Activated CD4-positive, alpha-beta T cell treated with anti-CD3 and anti-CD28 coated beads for 36 hours (primary cell): ENCODE data around the gene UCHL3. TPM values are rescaled to one million over a fixed set of nuclear protein-coding genes. Genes with fewer than 3 reads are reported as not detected.

Source experiments
- ATAC-seq: fragments of 200-7000 bp; cut with Tn5 transposase; one replicate; pipeline ENCODE4 v1.10.0; 2021; ENCODE audit warnings: mild to moderate bottlenecking, moderate library complexity
- CTCF ChIA-PET: fragments of 350-600 bp; sonication (Branson Sonifier 250); formaldehyde crosslinking; loops from one replicate; lab custom pipeline; 2021; ENCODE audit warnings: antibody characterized with exemption; lab: Charles Lee
- POLR2A ChIA-PET: fragments of 350-600 bp; sonication (Branson Sonifier 250); formaldehyde crosslinking; loops from one replicate; lab custom pipeline; 2021; ENCODE audit warnings: antibody characterized with exemption, inconsistent platforms; lab: Charles Lee
- DNase-seq: peaks from one replicate; pipeline ENCODE4 v3.0.0-alpha.2; 2020
- H3K27ac Mint-ChIP-seq: one replicate; pipeline ENCODE4 v1.8.0; 2021; ENCODE audit warnings: mixed read lengths
- H3K27me3 Mint-ChIP-seq: one replicate; pipeline ENCODE4 v1.8.0; 2021; ENCODE audit warnings: mixed read lengths
- H3K36me3 Mint-ChIP-seq: one replicate; pipeline ENCODE4 v1.8.0; 2021; ENCODE audit warnings: low read depth, mixed read lengths
- H3K4me1 Mint-ChIP-seq: one replicate; pipeline ENCODE4 v1.8.0; 2021; ENCODE audit warnings: mixed read lengths
- H3K4me3 Mint-ChIP-seq: one replicate; pipeline ENCODE4 v1.8.0; 2021; ENCODE audit warnings: mild to moderate bottlenecking, moderate library complexity, mixed read lengths
- H3K9me3 Mint-ChIP-seq: one replicate; pipeline ENCODE4 v1.8.0; 2021; ENCODE audit warnings: low read depth, mixed read lengths
- intact Hi-C, 2 experiments: fragments of 100-400 bp; cut with DNase I in 1 of 2; cut with micrococcal nuclease in 1 of 2; formaldehyde crosslinking; loops; one replicate each; pipeline versions ENCODE4 v1.14.2 to v1.15.1; 2022 to 2024; cut with DNase I, micrococcal nuclease
- total RNA-seq, 2 experiments: library from RNA; stranded (reverse); gene quantifications; one replicate each; pipeline ENCODE4 v1.2.3, GENCODE V29; 2021

Gene UCHL3
- total RNA-seq, 2 experiments from 2014 or later: 42.2 to 45.3 TPM

DNA sequence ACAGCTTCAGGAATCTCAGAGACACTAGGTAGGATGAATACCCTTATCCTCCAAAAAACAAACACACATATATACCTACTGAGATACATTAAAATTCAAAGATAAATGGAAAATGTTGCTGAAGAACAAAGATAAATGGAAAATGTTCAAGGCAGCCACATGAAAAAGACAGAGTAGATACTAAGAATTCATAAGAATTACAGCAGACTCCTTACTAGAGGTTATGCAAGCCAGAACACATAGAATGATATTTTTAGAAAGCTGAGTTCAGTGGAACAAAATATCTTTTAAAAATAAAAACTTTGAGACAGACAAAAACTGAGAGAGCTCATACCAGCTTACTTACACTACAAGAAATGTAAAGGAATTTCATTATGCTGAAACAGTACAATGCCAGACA is 35.6 kb downstream of the UCHL3 start:
- CTCF ChIA-PET: no interaction called here
- POLR2A ChIA-PET: no interaction called here
- H3K27me3 Mint-ChIP-seq: no peaks in the 10 kb centered on the region
- H3K9me3 Mint-ChIP-seq: peaks cover 13% of the 10 kb centered on the region
- peaks cover 9% of the 10 kb centered on the region for H3K4me1 Mint-ChIP-seq
- no peak for ATAC-seq
- H3K4me3 Mint-ChIP-seq: no peak overlapping the region
- peaks cover 53% of the 10 kb centered on the region for H3K36me3 Mint-ChIP-seq
- H3K27ac Mint-ChIP-seq: no peak overlapping the region
- no peak for DNase-seq
- intact Hi-C loops: no loop called here

DNA sequence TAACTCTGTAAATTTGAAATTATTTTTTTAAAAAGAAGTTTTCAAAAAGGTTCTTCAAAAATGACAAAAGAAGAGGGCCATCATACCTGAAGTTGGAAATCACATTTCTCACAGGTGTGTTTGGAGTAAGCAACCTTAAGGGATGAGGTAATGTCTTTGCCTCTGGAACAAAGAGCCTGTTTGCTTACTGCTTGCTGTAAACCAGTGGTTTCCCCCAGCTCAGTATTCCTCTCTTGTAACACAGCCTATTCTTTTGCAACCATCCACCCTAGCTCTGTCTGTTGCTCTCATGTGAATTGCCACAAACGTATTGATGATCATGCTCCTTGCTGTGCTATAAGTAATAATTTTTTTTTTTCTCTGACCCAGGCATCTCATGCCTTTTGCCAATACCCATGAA is 38.1 kb downstream of the UCHL3 start:
- H3K27ac Mint-ChIP-seq: no peak overlapping the region
- ATAC-seq (no peak), DNase-seq (no peak)
- H3K9me3 Mint-ChIP-seq: peaks cover 13% of the 10 kb centered on the region
- POLR2A ChIA-PET: no interaction called here
- CTCF ChIA-PET: no interaction called here
- intact Hi-C loops: no loop called here
- H3K27me3 Mint-ChIP-seq: no peaks in the 10 kb centered on the region
- peaks cover 44% of the 10 kb centered on the region for H3K36me3 Mint-ChIP-seq
- H3K4me3 Mint-ChIP-seq: no peak overlapping the region
- H3K4me1 Mint-ChIP-seq: peaks cover 9% of the 10 kb centered on the region

DNA sequence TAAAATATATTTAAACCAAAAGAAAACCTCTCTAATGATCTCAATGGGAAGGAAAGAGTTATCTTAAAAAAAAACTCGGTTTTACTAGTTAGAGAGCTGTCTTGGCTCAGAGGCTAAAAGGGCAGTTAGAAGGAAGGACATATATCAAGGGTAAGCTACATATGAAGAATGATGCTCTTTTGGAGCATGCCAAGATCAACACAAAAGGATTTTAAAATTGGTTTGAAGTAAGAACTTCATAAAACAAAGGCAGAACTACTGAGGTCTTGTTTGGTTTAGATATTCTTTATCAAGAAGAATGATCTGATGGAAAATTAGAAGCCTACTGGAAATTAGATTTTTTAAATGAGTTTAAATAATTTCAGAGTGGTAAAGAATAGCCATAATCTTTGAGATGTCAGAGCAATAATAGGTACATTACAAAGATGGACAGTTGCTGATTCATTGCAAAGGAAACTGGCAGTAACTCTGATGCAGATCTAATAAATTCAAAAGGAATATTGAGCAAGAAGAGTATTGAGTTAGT is 47.1 kb downstream of the UCHL3 start:
- ATAC-seq: no peak
- H3K4me3 Mint-ChIP-seq: no peak overlapping the region

DNA sequence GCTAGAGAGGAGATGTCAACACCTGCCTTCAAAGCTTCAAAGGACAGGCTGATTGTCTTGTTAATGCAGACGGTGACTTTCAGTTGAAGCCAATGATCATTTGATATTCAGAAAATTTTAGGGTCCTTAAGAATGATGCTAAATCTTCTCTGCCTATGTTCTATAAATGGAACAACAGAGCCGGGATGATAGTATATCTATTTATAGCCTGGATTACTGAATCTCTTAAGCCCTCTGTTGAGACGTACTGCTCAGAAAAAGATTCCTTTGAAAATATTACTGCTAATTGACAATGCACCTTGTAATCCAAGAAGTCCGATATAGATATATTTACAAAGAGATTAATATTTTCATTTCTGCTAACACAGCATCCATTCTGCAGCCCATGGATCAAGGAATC is 50.8 kb downstream of the UCHL3 start:
- Mint-ChIP-seq H3K4me3 (no peak overlapping the region), H3K4me1 (no peaks in the 10 kb centered on the region), H3K36me3 (peaks cover 21% of the 10 kb centered on the region), H3K27me3 (no peaks in the 10 kb centered on the region), H3K27ac (no peak overlapping the region), H3K9me3 (no peaks in the 10 kb centered on the region)
- DNase-seq (no peak), ATAC-seq (no peak)
- ChIA-PET POLR2A (no interaction called here), CTCF (interaction anchor here (1.1 kb wide), 1 partner anchor 9 kb away, joined by 3 read pairs; no protein-coding TSS in a partner anchor)
- intact Hi-C loops: no loop called here

More for the DNA sequence above, 47.1 kb downstream of the UCHL3 start:
- DNase-seq: no peak
- H3K36me3 Mint-ChIP-seq: peaks cover 22% of the 10 kb centered on the region
- no peaks in the 10 kb centered on the region for H3K27me3 Mint-ChIP-seq
- ChIA-PET POLR2A (no interaction called here), CTCF (no interaction called here)
- no peaks in the 10 kb centered on the region for H3K4me1 Mint-ChIP-seq
- no peak overlapping the region for H3K27ac Mint-ChIP-seq
- intact Hi-C loops: no loop called here
- H3K9me3 Mint-ChIP-seq: no peaks in the 10 kb centered on the region

DNA sequence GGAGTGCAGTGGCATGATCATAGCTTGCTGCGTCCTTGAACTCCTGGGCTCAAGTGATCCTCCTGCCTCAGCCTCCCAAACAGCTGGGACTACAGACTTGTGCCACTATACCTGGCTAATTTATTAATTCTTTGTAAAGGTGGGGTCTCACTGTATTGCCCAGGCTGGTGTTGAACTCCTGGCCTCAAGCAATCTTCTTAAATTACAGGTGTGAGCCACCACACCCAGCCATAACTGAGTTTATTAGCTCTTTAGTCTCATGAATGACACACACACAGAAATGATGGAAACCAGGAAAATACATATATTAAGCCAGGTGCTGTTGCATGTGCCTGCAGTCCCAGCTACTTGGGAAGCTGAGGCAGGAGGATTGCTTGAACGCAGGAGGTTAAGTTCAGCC is 53.4 kb downstream of the UCHL3 start:
- no peak for DNase-seq
- intact Hi-C loops: no loop called here
- peaks cover 18% of the 10 kb centered on the region for H3K36me3 Mint-ChIP-seq
- no peaks in the 10 kb centered on the region for H3K27me3 Mint-ChIP-seq
- H3K9me3 Mint-ChIP-seq: no peaks in the 10 kb centered on the region
- no peak for ATAC-seq
- no peaks in the 10 kb centered on the region for H3K4me1 Mint-ChIP-seq
- H3K27ac Mint-ChIP-seq: no peak overlapping the region
- no peak overlapping the region for H3K4me3 Mint-ChIP-seq
- ChIA-PET CTCF (interaction anchor here (0.7 kb wide), 1 partner anchor 40 kb away, joined by 3 read pairs; no protein-coding TSS in a partner anchor), POLR2A (no interaction called here)

DNA sequence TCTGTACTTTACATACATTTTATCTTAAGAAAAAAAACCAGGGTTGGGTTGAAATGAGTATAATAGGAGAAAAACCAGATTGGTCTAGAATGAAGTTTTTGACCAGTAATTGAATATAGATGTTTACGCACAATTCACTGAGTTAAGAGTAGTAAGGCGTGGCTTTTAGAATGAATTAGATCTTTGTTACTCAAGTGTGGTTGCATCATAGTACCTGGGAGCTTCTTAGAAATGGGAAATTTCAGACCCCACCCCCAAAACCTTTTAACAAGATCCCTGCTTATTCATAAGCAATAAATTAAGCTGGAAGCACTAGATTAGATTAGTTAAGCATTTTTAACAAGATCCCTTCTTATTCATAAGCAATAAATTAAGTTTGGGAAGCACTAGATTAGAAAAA is 57.9 kb downstream of the UCHL3 start:
- H3K4me3 Mint-ChIP-seq: no peak overlapping the region
- ATAC-seq (no peak), DNase-seq (no peak)
- no peak overlapping the region for H3K27ac Mint-ChIP-seq
- POLR2A ChIA-PET: no interaction called here
- peaks cover 11% of the 10 kb centered on the region for H3K36me3 Mint-ChIP-seq
- CTCF ChIA-PET: no interaction called here
- H3K9me3 Mint-ChIP-seq: no peaks in the 10 kb centered on the region
- intact Hi-C loops: no loop called here
- H3K4me1 Mint-ChIP-seq: no peaks in the 10 kb centered on the region
- H3K27me3 Mint-ChIP-seq: no peaks in the 10 kb centered on the region

DNA sequence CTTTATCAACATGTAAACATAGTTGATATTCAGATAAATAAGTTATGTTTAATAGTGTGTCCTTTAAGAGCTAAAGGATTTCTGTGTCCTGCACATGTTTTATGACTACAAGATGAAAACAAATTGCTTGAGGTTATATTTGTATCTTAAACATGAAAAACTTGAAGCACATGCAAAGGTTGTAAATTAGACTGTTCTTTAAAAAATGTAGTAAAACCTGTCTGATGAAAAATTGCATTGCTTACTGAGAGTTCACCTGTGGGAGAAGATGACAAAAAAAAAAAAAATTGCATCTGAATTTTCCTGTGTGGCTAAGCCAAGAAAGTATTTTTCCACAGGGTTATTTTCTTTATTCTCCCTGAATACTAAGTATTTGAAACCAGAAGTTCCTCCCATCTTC is 60.9 kb downstream of the UCHL3 start:
- ATAC-seq (no peak), DNase-seq (no peak)
- ChIA-PET CTCF (interaction anchor here (0.6 to 1.5 kb wide), 2 partner anchors 11 to 547 kb away, joined by 3 read pairs; no protein-coding TSS in a partner anchor), POLR2A (no interaction called here)
- Mint-ChIP-seq H3K27me3 (no peaks in the 10 kb centered on the region), H3K36me3 (peaks cover 10% of the 10 kb centered on the region), H3K27ac (no peak overlapping the region), H3K4me1 (no peaks in the 10 kb centered on the region), H3K4me3 (no peak overlapping the region), H3K9me3 (no peaks in the 10 kb centered on the region)
- intact Hi-C loops: no loop called here

DNA sequence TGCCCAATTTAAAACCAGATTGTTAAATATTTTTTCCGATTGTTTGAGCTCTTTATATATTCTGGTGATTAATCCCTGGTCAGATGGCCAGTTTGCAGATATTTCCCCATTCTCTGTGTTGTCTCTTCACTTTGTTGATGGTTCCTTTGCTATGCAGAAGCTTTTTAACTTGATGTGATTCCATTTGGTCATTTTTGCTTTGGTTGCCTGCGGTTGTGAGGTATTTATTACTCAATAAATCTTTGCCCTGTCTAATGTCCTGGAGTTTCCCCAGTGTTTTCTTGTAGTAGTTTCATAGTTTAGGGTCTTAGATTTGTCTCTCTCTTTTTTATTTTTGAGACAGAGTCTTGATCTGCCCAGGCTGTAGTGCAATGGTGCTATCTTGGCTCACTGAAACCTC is 62.8 kb downstream of the UCHL3 start:
- no peaks in the 10 kb centered on the region for H3K27me3 Mint-ChIP-seq
- no peak overlapping the region for H3K27ac Mint-ChIP-seq
- no peak overlapping the region for H3K4me3 Mint-ChIP-seq
- POLR2A ChIA-PET: no interaction called here
- intact Hi-C loops: no loop called here
- ATAC-seq (no peak), DNase-seq (no peak)
- H3K36me3 Mint-ChIP-seq: peaks cover 7% of the 10 kb centered on the region
- CTCF ChIA-PET: interaction anchor here (0.6 kb wide), 1 partner anchor 1366 kb away, joined by 3 read pairs; no protein-coding TSS in a partner anchor
- H3K9me3 Mint-ChIP-seq: no peaks in the 10 kb centered on the region
- H3K4me1 Mint-ChIP-seq: no peaks in the 10 kb centered on the region

DNA sequence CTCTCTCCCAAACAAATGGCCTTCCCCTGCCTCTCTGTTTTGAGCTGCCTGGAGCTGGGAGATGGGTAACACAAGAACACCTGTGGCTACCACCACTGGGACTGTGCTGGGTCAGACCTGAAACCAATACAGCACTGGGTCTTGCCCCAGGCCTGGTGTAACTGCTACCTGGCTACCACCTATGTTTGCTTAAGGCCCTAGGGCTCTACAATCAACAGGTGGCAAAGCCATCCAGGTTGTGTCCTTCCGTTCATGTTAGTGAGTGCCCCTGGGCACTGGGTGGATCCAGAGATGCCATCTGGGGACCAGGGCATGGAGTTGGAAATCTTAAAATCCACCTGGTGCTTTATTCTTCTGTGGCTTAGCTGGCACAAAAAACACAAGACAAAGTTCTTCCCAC is 67.6 kb downstream of the UCHL3 start:
- H3K27me3 Mint-ChIP-seq: no peaks in the 10 kb centered on the region
- intact Hi-C loops: no loop called here
- no peak for ATAC-seq
- no peak overlapping the region for H3K4me3 Mint-ChIP-seq
- CTCF ChIA-PET: no interaction called here
- no peaks in the 10 kb centered on the region for H3K9me3 Mint-ChIP-seq
- DNase-seq: no peak
- POLR2A ChIA-PET: no interaction called here
- peaks cover 4% of the 10 kb centered on the region for H3K36me3 Mint-ChIP-seq
- H3K27ac Mint-ChIP-seq: no peak overlapping the region
- H3K4me1 Mint-ChIP-seq: no peaks in the 10 kb centered on the region

DNA sequence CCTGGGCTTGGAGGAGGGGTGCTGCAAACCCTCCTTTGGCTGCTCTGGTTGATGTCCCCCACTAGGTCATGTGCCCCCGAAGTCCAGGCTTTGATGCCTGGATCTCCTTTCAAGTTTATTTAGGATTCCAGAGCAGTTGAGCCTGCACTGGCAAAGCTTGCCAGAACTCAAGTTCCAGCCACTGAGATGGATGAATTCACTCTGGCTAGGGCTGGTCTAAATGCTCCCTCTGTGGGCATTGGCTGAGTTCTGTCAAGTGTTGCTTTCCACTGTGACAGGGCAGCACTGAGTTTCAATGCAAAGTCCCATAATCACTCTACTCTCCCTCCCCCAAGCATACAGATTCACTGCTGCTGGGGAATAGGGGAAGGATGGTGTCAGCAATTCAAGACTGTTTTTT is 68.7 kb downstream of the UCHL3 start:
- Mint-ChIP-seq H3K4me1 (no peaks in the 10 kb centered on the region), H3K36me3 (peaks cover 4% of the 10 kb centered on the region), H3K4me3 (no peak overlapping the region), H3K27me3 (no peaks in the 10 kb centered on the region), H3K27ac (no peak overlapping the region), H3K9me3 (no peaks in the 10 kb centered on the region)
- POLR2A ChIA-PET: no interaction called here
- intact Hi-C loops: no loop called here
- ATAC-seq: no peak
- no peak for DNase-seq
- CTCF ChIA-PET: no interaction called here

DNA sequence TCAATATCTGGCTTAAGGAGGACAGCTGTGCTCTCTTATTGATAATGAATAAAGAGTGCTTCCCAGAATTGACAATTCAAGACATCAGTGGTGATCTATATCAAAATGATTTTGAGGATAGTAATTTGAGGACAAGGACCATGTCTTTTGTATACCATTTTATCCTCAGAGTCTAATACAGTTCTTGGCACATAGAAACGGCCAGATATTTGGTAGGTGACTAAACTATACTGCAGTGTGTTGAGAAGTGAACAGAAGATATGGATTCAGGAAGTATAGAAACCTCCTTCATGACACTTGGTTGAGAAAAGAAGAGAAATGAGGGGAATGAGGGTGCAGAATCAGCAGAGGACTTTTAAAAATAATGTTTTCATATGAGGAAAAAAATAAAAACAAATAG is 70.4 kb downstream of the UCHL3 start:
- intact Hi-C loops: no loop called here
- CTCF ChIA-PET: no interaction called here
- no peak overlapping the region for H3K27ac Mint-ChIP-seq

DNA sequence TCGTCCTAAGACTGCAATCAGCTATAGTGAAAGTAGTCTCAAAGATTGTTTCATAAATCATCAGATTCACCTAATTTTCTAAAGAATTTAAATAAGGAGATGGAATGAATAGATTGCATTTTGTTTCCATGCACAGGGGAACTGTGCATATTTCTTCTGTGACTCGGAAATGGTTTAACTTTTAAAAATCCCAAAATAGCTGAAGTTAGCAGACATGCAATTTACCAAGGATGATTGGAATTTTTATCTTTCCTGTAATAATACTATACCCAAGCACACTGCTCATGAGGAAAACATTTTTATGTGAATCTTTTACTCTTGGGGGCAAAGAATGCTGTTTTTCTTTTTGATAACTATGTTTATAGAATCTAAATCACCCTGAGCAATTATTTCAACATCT is 71.6 kb downstream of the UCHL3 start:
- ATAC-seq (no peak), DNase-seq (no peak)
- Mint-ChIP-seq H3K36me3 (peaks cover 18% of the 10 kb centered on the region), H3K4me3 (no peak overlapping the region), H3K27me3 (no peaks in the 10 kb centered on the region), H3K9me3 (no peaks in the 10 kb centered on the region), H3K4me1 (no peaks in the 10 kb centered on the region), H3K27ac (no peak overlapping the region)
- ChIA-PET POLR2A (interaction anchor here (0.7 kb wide), 1 partner anchor 336 kb away, joined by 3 read pairs; no protein-coding TSS in a partner anchor), CTCF (interaction anchor here (0.8 kb wide), 1 partner anchor 13 kb away, joined by 4 read pairs; no protein-coding TSS in a partner anchor)
- intact Hi-C loops: no loop called here

More for the DNA sequence above, 70.4 kb downstream of the UCHL3 start:
- POLR2A ChIA-PET: no interaction called here
- DNase-seq: no peak
- H3K4me3 Mint-ChIP-seq: no peak overlapping the region
- H3K27me3 Mint-ChIP-seq: no peaks in the 10 kb centered on the region
- no peak for ATAC-seq
- H3K9me3 Mint-ChIP-seq: no peaks in the 10 kb centered on the region
- H3K4me1 Mint-ChIP-seq: no peaks in the 10 kb centered on the region
- H3K36me3 Mint-ChIP-seq: peaks cover 12% of the 10 kb centered on the region
